AG04450 (cell line): Measurements from ENCODE around the gene NELFB. TPM values are rescaled to one million over a fixed set of nuclear protein-coding genes. Genes with fewer than 3 reads are reported as not detected.

Experiments
- CTCF ChIA-PET: fragments of 300-600, 350-600 bp; formaldehyde crosslinking; extraction: SDS; loops from one replicate; lab custom pipeline; 2022; ENCODE audit warnings: antibody characterized with exemption, inconsistent platforms; lab: Charles Lee
- POLR2A ChIA-PET: fragments of 350-600 bp; formaldehyde crosslinking; extraction: SDS; loops from one replicate; lab custom pipeline; 2021; ENCODE audit warnings: antibody characterized with exemption, inconsistent platforms; lab: Yijun Ruan, JAX
- DNase-seq: peaks from one replicate; pipeline ENCODE4 v3.0.0-alpha.2; 2011; ENCODE audit warnings: low read depth, low spot score
- H3K27ac ChIP-seq: one replicate; pipeline ENCODE4 v1.5.1; 2012; ENCODE audit warnings: low read depth, low read length, control low read depth
- H3K27me3 ChIP-seq: one replicate; pipeline ENCODE4 v1.6.0; 2012; ENCODE audit warnings: low read length; ENCODE audit not compliant: control insufficient read depth, insufficient read depth
- H3K4me3 ChIP-seq: 2 replicates; pipeline ENCODE4 v1.5.1; 2011; ENCODE audit warnings: mild to moderate bottlenecking, low read depth, low read length, control low read depth
- H3K9me3 ChIP-seq: 2 replicates; pipeline ENCODE4 v1.5.1; 2012; ENCODE audit warnings: low read length; ENCODE audit not compliant: control insufficient read depth, insufficient read depth
- polyA plus RNA-seq: library from polyadenylated mRNA; depleted of rRNA; stranded (reverse); fragments of >200 nt; gene quantifications from 2 replicates; pipeline ENCODE4 v1.2.3, GENCODE V29; 2011
- TF ChIP-seq, protein P1 (sequence below): IDR thresholded peaks from 2 replicates; pipeline ENCODE4 v1.5.1; 2011; ENCODE audit warnings: low read depth, low read length, control low read depth, inconsistent platforms

The NELFB gene
- polyA plus RNA-seq, 1 experiment, result 27.1 TPM

DNA sequence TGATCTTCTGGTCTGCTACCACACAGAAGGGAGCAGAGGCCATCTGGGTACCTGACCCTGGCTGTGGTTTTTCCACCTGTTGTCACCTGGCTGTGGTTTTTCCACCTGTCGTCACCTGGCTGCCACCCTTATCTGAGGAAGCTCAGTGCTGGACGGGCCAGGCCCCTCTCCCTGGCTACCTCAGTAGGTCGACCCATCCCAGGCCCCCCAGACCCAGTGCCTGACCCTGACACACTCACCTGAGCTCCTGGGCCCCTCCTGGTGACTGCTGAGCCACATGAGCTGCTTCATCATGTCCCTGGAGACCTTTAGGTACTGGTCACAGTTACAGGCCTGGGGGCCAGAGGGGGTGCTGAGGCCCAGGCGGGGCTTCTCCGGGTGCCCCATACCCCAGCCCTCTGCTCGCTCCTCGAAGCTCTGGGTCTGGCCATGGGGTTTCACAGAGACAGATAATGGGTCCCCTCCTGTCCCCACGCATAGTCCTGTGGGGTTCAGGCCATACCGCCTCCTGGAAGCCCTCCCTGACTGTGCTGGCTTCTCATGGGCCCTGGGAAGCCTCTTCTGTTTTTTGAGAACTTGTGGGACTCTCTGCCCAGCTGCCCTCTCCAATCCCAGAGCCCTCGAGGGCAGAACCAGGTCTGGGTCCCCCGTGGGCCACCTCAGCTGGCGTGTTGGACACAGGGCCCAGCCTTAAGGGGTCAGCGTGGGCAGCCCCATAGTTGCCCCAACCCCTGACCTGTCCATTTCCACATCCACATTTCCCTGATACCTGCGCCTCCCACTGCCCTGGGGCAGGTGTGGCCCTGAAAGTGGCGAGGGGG, 54.5 kb downstream of the NELFB start:
- POLR2A ChIA-PET, result no interaction called here
- no peak overlapping the region for H3K4me3 ChIP-seq
- TF ChIP-seq, protein P1, sequence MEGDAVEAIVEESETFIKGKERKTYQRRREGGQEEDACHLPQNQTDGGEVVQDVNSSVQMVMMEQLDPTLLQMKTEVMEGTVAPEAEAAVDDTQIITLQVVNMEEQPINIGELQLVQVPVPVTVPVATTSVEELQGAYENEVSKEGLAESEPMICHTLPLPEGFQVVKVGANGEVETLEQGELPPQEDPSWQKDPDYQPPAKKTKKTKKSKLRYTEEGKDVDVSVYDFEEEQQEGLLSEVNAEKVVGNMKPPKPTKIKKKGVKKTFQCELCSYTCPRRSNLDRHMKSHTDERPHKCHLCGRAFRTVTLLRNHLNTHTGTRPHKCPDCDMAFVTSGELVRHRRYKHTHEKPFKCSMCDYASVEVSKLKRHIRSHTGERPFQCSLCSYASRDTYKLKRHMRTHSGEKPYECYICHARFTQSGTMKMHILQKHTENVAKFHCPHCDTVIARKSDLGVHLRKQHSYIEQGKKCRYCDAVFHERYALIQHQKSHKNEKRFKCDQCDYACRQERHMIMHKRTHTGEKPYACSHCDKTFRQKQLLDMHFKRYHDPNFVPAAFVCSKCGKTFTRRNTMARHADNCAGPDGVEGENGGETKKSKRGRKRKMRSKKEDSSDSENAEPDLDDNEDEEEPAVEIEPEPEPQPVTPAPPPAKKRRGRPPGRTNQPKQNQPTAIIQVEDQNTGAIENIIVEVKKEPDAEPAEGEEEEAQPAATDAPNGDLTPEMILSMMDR, result no peak
- DNase-seq, result no peak
- CTCF ChIA-PET, result interaction anchor here (0.6 kb wide), 1 partner anchor 23 kb away, joined by 4 read pairs; no protein-coding TSS in a partner anchor
- H3K9me3 ChIP-seq, result no peaks in the 10 kb centered on the region; the same call in 1 of the 2 replicates
- peaks cover 4% of the 10 kb centered on the region for H3K27me3 ChIP-seq
- H3K27ac ChIP-seq, result no peak overlapping the region

DNA sequence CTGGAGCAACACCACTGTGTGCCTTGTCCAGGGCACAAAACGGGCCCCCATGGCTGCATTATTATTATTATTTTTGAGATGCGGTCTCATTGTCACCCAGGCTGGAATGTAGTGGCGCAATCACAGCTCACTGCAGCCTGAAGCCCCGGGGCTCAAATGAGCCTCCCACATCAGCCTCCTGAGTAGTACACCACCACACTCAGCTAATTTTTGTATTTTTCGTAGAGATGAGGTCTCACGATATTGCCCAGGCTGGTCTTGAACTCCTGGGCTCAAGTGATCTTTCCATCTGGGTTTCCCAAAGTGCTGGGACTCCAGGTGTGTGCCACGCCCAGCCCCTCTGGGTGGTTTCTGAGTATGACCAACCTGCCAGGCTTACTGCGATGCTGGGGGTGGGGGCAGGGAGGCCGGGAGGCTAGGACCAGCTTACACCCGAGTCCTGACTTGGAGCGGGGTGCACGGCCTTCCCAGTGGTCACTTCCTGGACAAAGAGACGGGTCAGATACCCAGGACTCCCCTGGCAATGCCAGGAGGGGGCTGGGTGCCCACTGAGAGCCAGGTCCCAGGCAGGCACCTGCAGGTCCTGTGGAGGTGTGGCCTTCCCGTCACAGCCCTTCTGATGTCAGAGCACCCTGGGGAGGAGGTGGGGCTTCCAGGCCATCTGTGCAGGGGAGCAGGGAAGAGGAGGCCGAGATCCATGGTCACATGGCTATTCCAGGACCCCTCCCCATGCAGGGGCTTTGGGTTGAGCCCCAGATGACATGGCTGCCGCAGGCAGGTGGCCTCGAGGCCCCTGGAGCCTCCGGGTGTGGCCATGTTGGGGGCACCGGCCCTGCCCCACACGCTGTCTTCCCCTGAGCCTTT, 55.3 kb downstream of the NELFB start:
- H3K9me3 ChIP-seq, result no peaks in the 10 kb centered on the region; the same call in 1 of the 2 replicates
- POLR2A ChIA-PET, result no interaction called here
- no peak for DNase-seq
- peaks cover 4% of the 10 kb centered on the region for H3K27me3 ChIP-seq
- TF ChIP-seq, protein P1, result no peak
- CTCF ChIA-PET, result interaction anchor here (0.6 kb wide), 1 partner anchor 24 kb away, joined by 4 read pairs; no protein-coding TSS in a partner anchor
- H3K27ac ChIP-seq, result no peak overlapping the region
- no peak overlapping the region for H3K4me3 ChIP-seq

DNA sequence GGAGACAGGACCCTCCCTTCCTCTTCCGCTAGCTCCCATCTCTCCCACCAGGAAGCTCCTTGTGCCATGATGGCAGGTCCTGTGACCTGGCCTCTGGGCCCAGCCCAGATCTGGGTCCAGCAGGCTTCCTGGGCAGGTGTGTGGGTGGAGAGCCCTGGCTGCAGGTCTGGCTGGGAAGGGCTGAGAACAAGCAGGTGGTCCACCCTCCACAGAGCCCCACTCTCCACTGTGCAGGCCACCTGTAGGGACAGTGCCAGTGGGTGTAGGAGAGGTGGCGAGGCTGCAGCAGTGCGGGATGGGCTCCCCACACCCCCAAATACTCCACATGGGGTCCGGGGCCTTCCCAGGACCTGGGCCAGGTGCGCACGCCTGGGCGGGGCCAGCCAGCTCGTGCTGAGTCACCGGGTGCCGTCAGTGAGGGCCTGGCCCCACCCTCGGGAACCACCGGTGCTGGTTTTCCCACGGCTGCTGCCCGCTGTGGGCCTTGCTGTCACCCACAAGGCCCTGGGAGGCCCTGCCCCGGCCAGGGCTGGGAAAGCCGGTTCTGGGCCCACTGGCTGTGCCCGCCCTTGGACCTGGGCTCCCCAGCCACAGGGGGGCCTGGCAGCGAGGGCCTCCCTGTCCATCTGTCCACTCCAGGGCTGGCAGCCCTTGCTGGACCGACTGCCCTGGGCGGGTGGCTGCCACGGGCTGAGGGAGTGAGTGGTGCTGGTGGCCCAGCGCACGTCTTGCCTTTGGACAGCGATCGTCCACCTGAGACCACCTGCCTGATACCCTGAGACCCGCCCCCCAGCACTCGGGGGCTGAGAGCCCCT, 56.3 kb downstream of the NELFB start:
- DNase-seq, result no peak
- H3K9me3 ChIP-seq, result no peaks in the 10 kb centered on the region; the same call in 1 of the 2 replicates
- TF ChIP-seq, protein P1, result no peak
- ChIA-PET POLR2A (no interaction called here), CTCF (no interaction called here)
- no peak overlapping the region for H3K27ac ChIP-seq
- H3K27me3 ChIP-seq, result peaks cover 4% of the 10 kb centered on the region
- H3K4me3 ChIP-seq, result no peak overlapping the region

DNA sequence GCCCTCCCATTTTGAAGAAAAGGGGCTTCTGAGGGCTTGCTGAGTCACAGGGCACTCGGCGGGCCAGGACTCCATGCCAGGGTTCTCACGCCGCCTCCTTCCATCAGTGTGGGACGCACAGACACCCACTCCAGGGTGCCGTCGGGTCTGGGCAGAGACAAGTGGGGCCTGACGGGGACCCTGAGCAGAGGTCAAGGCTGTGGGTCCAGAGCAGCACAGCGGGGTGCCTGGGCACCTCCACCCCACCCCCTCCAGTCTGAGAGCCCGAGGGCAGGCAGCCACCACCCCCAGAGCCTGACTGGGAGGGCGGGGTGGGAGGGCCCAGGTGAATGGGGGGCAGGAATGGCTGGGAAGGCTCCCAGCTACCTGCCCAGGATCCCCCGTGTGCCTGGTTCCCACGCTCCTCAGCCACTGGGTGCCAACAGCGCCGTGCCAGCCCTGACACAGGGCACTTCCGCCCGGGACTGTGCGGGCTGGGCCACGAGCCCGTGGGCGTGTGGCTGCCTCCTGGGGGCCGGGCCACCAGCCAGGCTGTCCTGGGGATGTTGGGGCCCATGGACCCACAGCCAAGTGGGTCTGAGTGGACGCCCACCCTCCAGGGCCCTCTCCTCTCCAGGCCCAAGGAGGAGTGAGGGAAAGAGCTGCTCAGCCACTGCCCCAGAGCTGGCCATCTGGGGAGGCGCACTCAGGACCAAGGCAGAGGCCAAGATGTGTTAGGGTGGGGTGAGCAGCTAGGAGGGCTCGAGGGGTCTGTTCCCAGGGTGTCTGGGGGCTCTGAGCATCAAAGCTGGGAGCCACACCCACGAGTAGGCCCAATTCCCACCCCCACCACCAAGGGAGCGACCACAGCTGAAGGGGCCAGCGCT, 57.1 kb downstream of the NELFB start:
- POLR2A ChIA-PET, result no interaction called here
- Histone ChIP-seq H3K4me3 (no peak overlapping the region), H3K27ac (no peak overlapping the region), H3K27me3 (peaks cover 2% of the 10 kb centered on the region), H3K9me3 (no peaks in the 10 kb centered on the region; the same call in 1 of the 2 replicates)
- DNase-seq, result no peak
- TF ChIP-seq, protein P1, result no peak
- CTCF ChIA-PET, result interaction anchor here (0.5 kb wide), 1 partner anchor 10 kb away, joined by 3 read pairs; the partner anchor contains the start of gene NRARP
